Activated CD8-positive, alpha-beta memory T cell treated with anti-CD3 and anti-CD28 coated beads for 4 hours (primary cell): ENCODE results near the gene CMTM8.
A peak's percentile ranks its signal among the peaks of the same experiment; 100 is the strongest.
"Not testable (repeated sequence)": the region's sequence is repeated elsewhere in the genome, so short reads cannot be mapped to it uniquely, and the experiment has no call there.

Experiments
- DNase-seq, 2 donors: peaks; one replicate each; pipeline ENCODE4 v3.0.0-alpha.2; 2020; ENCODE audit warnings: low read depth in 2 of 2

The CMTM8 gene

DNA sequence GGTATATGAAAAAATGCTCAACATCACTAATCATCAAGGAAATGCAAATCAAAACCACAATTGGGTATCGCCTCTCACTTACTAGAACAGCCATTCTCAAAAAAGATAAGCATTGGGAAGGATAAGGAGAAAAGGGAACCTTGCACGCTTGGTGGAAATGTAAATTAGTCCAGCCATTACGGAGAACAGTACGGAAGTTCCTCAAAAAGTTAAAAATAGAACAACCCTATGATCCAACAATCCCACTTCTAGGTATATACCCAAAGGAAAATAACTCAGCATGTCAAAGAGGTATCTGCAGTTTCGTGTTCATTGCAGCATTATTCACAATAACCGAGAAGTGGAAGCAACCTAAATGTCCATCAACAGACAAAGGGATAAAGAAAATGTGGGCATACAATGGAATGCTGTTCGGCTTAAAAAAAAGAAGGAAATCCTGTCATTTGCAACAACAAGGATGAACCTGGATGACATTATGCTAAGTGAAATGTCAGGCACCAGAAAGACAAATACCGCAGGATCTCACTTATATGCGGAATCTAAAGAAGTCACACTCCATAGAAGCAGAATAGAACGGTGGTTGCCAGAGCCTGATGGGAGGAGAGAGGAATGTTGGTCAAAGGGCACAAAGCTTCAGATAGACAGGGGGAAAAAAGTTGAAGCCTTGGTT, 141.5 kb downstream of the CMTM8 start:
- DNase-seq: no peak

GRCh38 chr3:32381922-32382321, 143.4 kb downstream of the CMTM8 start:
- DNase-seq: no peak

- DNase-seq: no peak
Observed at GRCh38 chr3:32383136-32383711, 144.7 kb downstream of the CMTM8 start.

- DNase-seq: no peak
Observed at GRCh38 chr3:32384938-32385337, 146.5 kb downstream of the CMTM8 start.

- no peak for DNase-seq
Observed at GRCh38 chr3:32387512-32387911, 149.0 kb downstream of the CMTM8 start.

GRCh38 chr3:32389577-32389976, 151.1 kb downstream of the CMTM8 start:
- DNase-seq: not testable (repeated sequence)

GRCh38 chr3:32391643-32392535, 153.4 kb downstream of the CMTM8 start, which contains the start of gene CMTM7:
CMTM7 (plus strand) TSS chr3:32391853; CDS start chr3:32391907, 54 bp downstream.
- DNase-seq: peak in 1 of 2 donors; percentile 21

- DNase-seq: no peak
Observed at GRCh38 chr3:32392536-32393302, 154.2 kb downstream of the CMTM8 start.

DNA sequence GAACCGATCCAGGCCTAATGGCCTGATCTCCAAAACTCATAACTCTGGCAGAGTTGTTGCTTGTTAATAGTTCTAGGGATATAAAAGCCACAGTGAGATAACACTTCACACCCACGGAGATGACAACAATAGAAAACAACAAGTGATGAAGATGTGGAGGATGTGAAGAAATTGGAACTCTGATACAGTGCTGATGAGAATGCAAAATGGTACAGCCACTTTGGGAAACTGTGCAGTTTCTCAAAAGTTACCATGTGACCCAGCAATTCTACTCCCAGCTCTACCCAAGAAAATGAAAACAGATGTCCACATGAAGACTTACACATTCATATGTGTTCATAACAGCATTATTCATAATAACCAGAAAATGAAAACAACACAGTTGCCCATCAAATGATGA, 157.0 kb downstream of the CMTM8 start:
- DNase-seq: no peak

DNA sequence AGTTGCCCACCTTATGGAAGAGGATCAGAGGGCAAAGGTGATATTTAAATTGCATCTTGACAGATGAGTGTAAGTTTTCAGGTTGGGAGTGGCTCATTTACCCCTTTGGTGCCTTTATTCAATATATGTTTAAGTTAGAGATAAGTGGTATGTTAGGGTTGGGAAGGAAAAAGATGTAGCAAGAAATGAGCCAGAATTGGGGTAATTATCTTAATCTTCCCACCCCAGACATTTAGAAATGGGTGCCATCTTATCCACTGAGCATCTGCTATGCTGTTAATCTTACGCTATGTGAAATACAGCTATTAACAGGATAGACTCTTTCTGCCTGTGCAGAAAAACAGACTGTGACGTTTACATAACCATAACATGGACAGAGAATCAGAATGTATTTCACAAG, 159.5 kb downstream of the CMTM8 start:
- DNase-seq: no peak

GRCh38 chr3:32398531-32398930, 160.1 kb downstream of the CMTM8 start:
- no peak for DNase-seq

- no peak for DNase-seq
Observed at GRCh38 chr3:32399030-32399620, 160.6 kb downstream of the CMTM8 start.

- no peak for DNase-seq
Observed at GRCh38 chr3:32401126-32401525, 162.6 kb downstream of the CMTM8 start.

DNA sequence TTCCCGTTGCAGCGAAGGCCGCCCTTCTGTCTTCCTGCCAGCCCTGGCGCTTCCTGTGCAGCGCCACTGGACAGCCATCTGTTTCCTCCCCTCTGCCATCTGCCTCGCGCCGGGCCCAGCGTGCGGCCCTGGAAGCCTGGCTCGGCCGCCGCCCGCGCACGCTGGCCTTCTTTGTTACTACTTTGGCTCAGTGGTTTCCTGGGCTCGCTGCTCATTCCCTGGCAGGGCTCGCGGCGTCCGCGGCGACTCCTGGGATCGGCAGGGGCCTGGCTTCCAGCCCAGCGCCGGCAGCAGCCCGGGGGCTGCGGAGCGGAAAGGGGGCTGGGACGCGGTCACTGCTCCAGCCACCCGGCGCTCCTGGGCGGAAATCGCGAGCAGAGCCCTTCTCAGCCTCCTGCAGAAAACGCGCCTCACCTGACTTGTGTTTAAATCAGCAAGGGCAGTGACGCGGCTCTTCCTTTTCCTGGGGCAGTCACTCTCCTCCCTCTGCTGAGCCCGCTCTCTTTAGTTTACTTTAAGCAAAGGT, 163.1 kb downstream of the CMTM8 start:
- DNase-seq: no peak

DNA sequence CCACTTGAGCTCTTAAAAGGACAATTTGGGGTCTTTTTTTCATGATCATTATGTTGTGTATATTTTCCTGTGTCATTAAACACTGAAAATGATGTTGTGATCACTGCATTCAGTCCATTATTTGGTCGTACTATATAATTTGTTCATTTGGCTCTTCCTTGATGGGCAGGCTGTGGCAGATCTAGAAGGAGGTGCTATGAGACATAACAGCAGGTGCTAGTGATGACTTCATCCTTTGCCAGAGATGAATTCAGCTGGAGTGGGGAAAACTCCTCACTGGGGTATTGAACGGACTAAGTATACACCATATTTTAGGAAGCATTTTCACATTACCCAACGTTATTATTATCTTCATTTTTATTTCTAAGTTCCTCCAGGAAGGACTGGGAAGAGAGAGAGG, 165.2 kb downstream of the CMTM8 start:
- DNase-seq: no peak

DNA sequence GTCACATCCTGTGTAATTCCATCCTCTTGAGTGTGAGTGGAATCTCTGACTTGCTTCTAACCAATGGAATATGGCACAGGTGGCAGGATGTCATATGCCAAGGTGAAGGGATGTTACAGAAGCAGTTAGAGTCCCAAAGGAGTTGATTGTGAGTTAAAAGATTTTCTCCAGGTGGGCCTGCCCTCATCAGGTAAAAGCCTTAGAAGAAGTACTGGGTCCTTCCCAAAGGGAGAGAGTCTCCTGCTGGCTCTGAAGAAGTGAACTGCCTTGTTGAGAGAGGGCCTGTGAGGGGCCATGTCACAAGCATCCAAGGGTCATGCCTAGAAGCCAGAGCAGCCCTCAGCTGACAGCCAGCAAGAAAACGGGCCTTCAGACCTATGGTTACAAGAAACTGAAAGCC, 166.2 kb downstream of the CMTM8 start:
- DNase-seq: no peak

DNA sequence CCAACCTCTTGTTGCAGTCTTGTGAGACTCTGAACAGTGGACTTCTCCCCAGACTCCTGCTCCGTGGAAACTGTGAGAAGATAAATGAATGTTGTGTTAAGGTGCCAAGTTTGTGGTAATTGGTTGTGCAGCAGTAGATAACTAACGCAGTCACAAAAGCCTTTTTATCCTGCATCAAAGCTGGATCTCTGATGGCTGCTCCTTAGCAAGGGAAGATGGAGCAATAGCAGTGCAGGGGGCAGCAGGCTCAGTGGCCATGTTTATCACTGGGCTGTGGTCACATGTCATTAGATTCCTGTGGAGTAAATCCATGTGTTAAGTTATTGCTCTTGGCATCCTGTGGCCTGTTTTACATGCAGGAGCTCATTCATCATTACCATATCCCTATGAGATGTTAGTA, 166.7 kb downstream of the CMTM8 start:
- no peak for DNase-seq

- DNase-seq: no peak
Observed at GRCh38 chr3:32405711-32406323, 167.3 kb downstream of the CMTM8 start.

GRCh38 chr3:32406486-32407408, 168.3 kb downstream of the CMTM8 start:
- no peak for DNase-seq
